ENCODE measurements around the gene ZSCAN2. TPM values are rescaled to one million over a fixed set of nuclear protein-coding genes. Genes with fewer than 3 reads are reported as not detected.

The ZSCAN2 gene
- total RNA-seq, 2 donors from 2014 or later: 2.8 to 4.6 TPM

GRCh38 chr15:84649706-84650105 is 48.9 kb downstream of the ZSCAN2 start:
- Histone ChIP-seq H3K27me3 (replicated peaks; ENCODE audit: insufficient read depth) (no peaks in the 10 kb centered on the region), H3K4me1 (ENCODE audit: control insufficient read depth in 1 of 2, low read depth in 2 of 2) (peaks cover 13 to 50% of the 10 kb centered on the region in 2 donors), H3K36me3 (peaks cover 32% of the 10 kb centered on the region), H3K9me3 (no peaks in the 10 kb centered on the region), H3K4me3 (no peak overlapping the region), H3K27ac (no peak overlapping the region)
- DNase-seq (ENCODE audit: low spot score) (no peak), ATAC-seq (ENCODE audit: insufficient number of reproducible peaks, low FRiP score, low read depth) (no peak)
- TF ChIP-seq CTCF (IDR thresholded peaks at IDR 0.05): no peak

GRCh38 chr15:84653584-84653909 is 52.7 kb downstream of the ZSCAN2 start:
- ATAC-seq (ENCODE audit: insufficient number of reproducible peaks, low FRiP score, low read depth): no peak
- H3K27me3 ChIP-seq (replicated peaks; ENCODE audit: insufficient read depth): no peaks in the 10 kb centered on the region
- DNase-seq (ENCODE audit: low spot score): no peak

GRCh38 chr15:84653910-84654688 is 53.3 kb downstream of the ZSCAN2 start, which contains the start of gene WDR73:
TSS of gene WDR73 (minus strand) at chr15:84654283. CDS start at chr15:84654274, 9 bp downstream.
- H3K4me3 ChIP-seq: peak within 1 kb of the TSS; percentile 85
- H3K9me3 ChIP-seq: no peaks in the 10 kb centered on the region
- H3K36me3 ChIP-seq: peaks cover 4% of the 10 kb centered on the region
- no peaks in the 10 kb centered on the region for H3K27me3 ChIP-seq (replicated peaks; ENCODE audit: insufficient read depth)
- H3K4me1 ChIP-seq (ENCODE audit: control insufficient read depth in 1 of 2, low read depth in 2 of 2): peaks cover 17 to 59% of the 10 kb centered on the region in 2 donors
- DNase-seq (ENCODE audit: low spot score) (peak; percentile 90), ATAC-seq (ENCODE audit: insufficient number of reproducible peaks, low FRiP score, low read depth) (peak; percentile 82)
- TF ChIP-seq CTCF (IDR thresholded peaks at IDR 0.05): no peak
- peak within 1 kb of the TSS; percentile 75 to 82 for H3K27ac ChIP-seq

More at GRCh38 chr15:84653584-84653909, 52.7 kb downstream of the ZSCAN2 start:
- no peak for TF ChIP-seq CTCF (IDR thresholded peaks at IDR 0.05)
- Histone ChIP-seq H3K4me3 (peak overlapping the region; percentile 85), H3K36me3 (peaks cover 6% of the 10 kb centered on the region), H3K9me3 (no peaks in the 10 kb centered on the region), H3K27ac (peak overlapping the region; percentile 75 to 82), H3K4me1 (ENCODE audit: control insufficient read depth in 1 of 2, low read depth in 2 of 2) (peaks cover 17 to 65% of the 10 kb centered on the region in 2 donors)

- Histone ChIP-seq H3K4me1 (ENCODE audit: control insufficient read depth in 1 of 2, low read depth in 2 of 2) (peaks cover 17 to 52% of the 10 kb centered on the region in 2 donors), H3K9me3 (no peaks in the 10 kb centered on the region), H3K27ac (peak overlapping the region; percentile 75 to 82), H3K4me3 (peak overlapping the region; percentile 85), H3K27me3 (replicated peaks; ENCODE audit: insufficient read depth) (no peaks in the 10 kb centered on the region), H3K36me3 (no peaks in the 10 kb centered on the region)
- DNase-seq (ENCODE audit: low spot score) (peak; percentile 49), ATAC-seq (ENCODE audit: insufficient number of reproducible peaks, low FRiP score, low read depth) (peak; percentile 30)
- TF ChIP-seq CTCF (IDR thresholded peaks at IDR 0.05): peak; percentile 48
Observed at GRCh38 chr15:84654689-84655453, 54.1 kb downstream of the ZSCAN2 start.

- peaks cover 17 to 39% of the 10 kb centered on the region in 2 donors for H3K4me1 ChIP-seq (ENCODE audit: control insufficient read depth in 1 of 2, low read depth in 2 of 2)
- H3K27me3 ChIP-seq (replicated peaks; ENCODE audit: insufficient read depth): no peaks in the 10 kb centered on the region
- ATAC-seq (ENCODE audit: insufficient number of reproducible peaks, low FRiP score, low read depth): no peak
- no peak overlapping the region for H3K4me3 ChIP-seq
- no peaks in the 10 kb centered on the region for H3K36me3 ChIP-seq
- H3K27ac ChIP-seq: no peak overlapping the region
- no peak for TF ChIP-seq CTCF (IDR thresholded peaks at IDR 0.05)
- DNase-seq (ENCODE audit: low spot score): no peak
- H3K9me3 ChIP-seq: no peaks in the 10 kb centered on the region
Observed at GRCh38 chr15:84656972-84657371, 56.2 kb downstream of the ZSCAN2 start.

Data from thoracic aorta (tissue), 2 donors.